GM06990 (cell line): Measurements from ENCODE around the gene RPL3.

ENCODE experiments used
- DNase-seq: peaks from one replicate; pipeline ENCODE4 v3.0.0-alpha.2; 2011; ENCODE audit not compliant: insufficient read length; ENCODE audit errors: extremely low read depth
- H3K27me3 ChIP-seq: replicated peaks from 2 replicates; pipeline ENCODE4 v1.6.0; 2011; ENCODE audit warnings: low read length; ENCODE audit not compliant: control insufficient read depth, insufficient read depth
- H3K36me3 ChIP-seq: 2 replicates; pipeline ENCODE4 v1.5.1; 2011; ENCODE audit warnings: low read length; ENCODE audit not compliant: control insufficient read depth, insufficient read depth
- H3K4me3 ChIP-seq: replicated peaks from 2 replicates; pipeline ENCODE4 v1.5.1; 2011; ENCODE audit warnings: low read depth, mild to moderate bottlenecking, control low read depth, low read length
- CTCF ChIP-seq: IDR thresholded peaks from 2 replicates; pipeline ENCODE4 v1.5.1; 2011; ENCODE audit warnings: low read length, control low read depth, mild to moderate bottlenecking, inconsistent platforms; ENCODE audit not compliant: insufficient read depth, poor library complexity, severe bottlenecking

Gene RPL3

GRCh38 chr22:39264349-39265038 lies 54.9 kb downstream of the RPL3 start:
- TF ChIP-seq CTCF, result no peak
- DNase-seq, result no peak
- Histone ChIP-seq H3K36me3 (no peaks in the 10 kb centered on the region), H3K27me3 (no peaks in the 10 kb centered on the region), H3K4me3 (no peak overlapping the region)

GRCh38 chr22:39263626-39264348 lies 55.6 kb downstream of the RPL3 start:
- no peak for TF ChIP-seq CTCF
- no peaks in the 10 kb centered on the region for H3K36me3 ChIP-seq
- no peak for DNase-seq
- H3K4me3 ChIP-seq, result no peak overlapping the region
- H3K27me3 ChIP-seq, result no peaks in the 10 kb centered on the region
